K562 (cell line): ENCODE data around the gene SLC2A6. TPM values are rescaled to one million over a fixed set of nuclear protein-coding genes. Genes with fewer than 3 reads are reported as not detected.

Source experiments
- ATAC-seq: fragments of 200-7000 bp; cut with Tn5 transposase; 3 replicates; pipeline ENCODE4 v1.9.1; 2020; ENCODE audit warnings: moderate library complexity
- BruUV-seq: library from RNA; stranded (reverse); fragments of 400-500 nt; replicated peaks from 2 replicates; lab custom pipeline; 2021; lab: Mats Ljungman, UMichigan
- CTCF ChIA-PET: fragments of 300-600 bp; formaldehyde crosslinking; extraction: SDS; loops from one replicate; lab custom pipeline; 2021; ENCODE audit warnings: low intra/inter-chr PET ratio; lab: Yijun Ruan, JAX
- POLR2A ChIA-PET: fragments of 300-600, 350-650 bp; sonication (Branson Sonifier 250); formaldehyde crosslinking; extraction: SDS; loops from one replicate; lab custom pipeline; 2021; ENCODE audit warnings: antibody characterized with exemption, inconsistent platforms; lab: Yijun Ruan, JAX
- DNase-seq, 4 experiments: peaks; one replicate each; pipeline versions ENCODE4 v3.0.0 to v3.0.0-alpha.2; 2011 to 2018; ENCODE audit warnings: low spot score in 3 of 4, mixed read lengths in 3 of 4; ENCODE audit errors: extremely low read depth in 1 of 4
- FAIRE-seq: peaks from 2 replicates; lab custom pipeline; 2011; peaks lifted over from hg19 to GRCh38; lab: Jason Lieb, UNC
- H2AFZ ChIP-seq: 2 replicates; pipeline ENCODE4 v1.6.0; 2011; ENCODE audit warnings: low read depth, low read length, control low read depth, inconsistent platforms
- H3K27ac ChIP-seq: fragments of 200-600 bp; 3 replicates; pipeline ENCODE4 v1.8.0; 2011; ENCODE audit warnings: low read depth, mild to moderate bottlenecking, control low read depth, inconsistent platforms, low read length, moderate library complexity, mixed read lengths; ENCODE audit errors: extremely low read depth
- H3K27me3 ChIP-seq, 2 experiments: fragments of 300-600 bp in 1 of 2; 2 replicates in 1 of 2; 3 replicates in 1 of 2; pipeline versions ENCODE4 v1.6.0 to v1.8.0; 2011; ENCODE audit warnings: inconsistent platforms in 2 of 2, low read length in 2 of 2, mild to moderate bottlenecking in 1 of 2, mixed read lengths in 1 of 2, moderate library complexity in 1 of 2; ENCODE audit not compliant: control insufficient read depth in 2 of 2, insufficient read depth in 2 of 2
- H3K36me3 ChIP-seq: fragments of 300-600 bp; 3 replicates; pipeline ENCODE4 v1.8.0; 2011; ENCODE audit warnings: mild to moderate bottlenecking, low read length, inconsistent platforms; ENCODE audit not compliant: control insufficient read depth, insufficient read depth
- H3K4me1 ChIP-seq, 2 experiments: fragments of 200-600 bp in 1 of 2; replicated peaks in 1 of 2; 2 replicates in 1 of 2; 3 replicates in 1 of 2; pipeline versions ENCODE4 v1.5.1 to v1.8.0; 2011; ENCODE audit warnings: inconsistent platforms in 2 of 2, low read length in 2 of 2, mild to moderate bottlenecking in 1 of 2, mixed read lengths in 1 of 2, moderate library complexity in 1 of 2; ENCODE audit not compliant: control insufficient read depth in 2 of 2, insufficient read depth in 2 of 2
- H3K4me2 ChIP-seq: 2 replicates; pipeline ENCODE4 v1.6.1; 2011; ENCODE audit warnings: low read length, control low read depth, inconsistent platforms, mixed read lengths; ENCODE audit not compliant: insufficient read depth
- H3K4me3 ChIP-seq: fragments of 200-600 bp; sonication (generic), shearing (Covaris generic); 2 replicates; pipeline ENCODE4 v1.5.1; 2016; ENCODE audit warnings: control low read depth, inconsistent platforms
- H3K79me2 ChIP-seq: fragments of 200-600 bp; 3 replicates; pipeline ENCODE4 v1.8.0; 2011; ENCODE audit warnings: low read length, inconsistent platforms; ENCODE audit not compliant: control insufficient read depth, insufficient read depth
- H3K9ac ChIP-seq, 2 experiments: 2 replicates each; pipeline versions ENCODE4 v1.6.0 to v1.6.1; 2011; ENCODE audit warnings: low read depth in 2 of 2, low read length in 2 of 2, control low read depth in 1 of 2, inconsistent platforms in 1 of 2, mild to moderate bottlenecking in 1 of 2, mixed read lengths in 1 of 2; ENCODE audit not compliant: insufficient read depth in 1 of 2
- H3K9me1 ChIP-seq: one replicate; pipeline ENCODE4 v1.6.0; 2011; ENCODE audit warnings: inconsistent platforms, mild to moderate bottlenecking, low read length, moderate library complexity; ENCODE audit not compliant: control insufficient read depth, insufficient read depth
- H3K9me3 ChIP-seq: replicated peaks from 2 replicates; pipeline ENCODE4 v1.5.1; 2011; ENCODE audit warnings: low read depth, low read length, inconsistent platforms; ENCODE audit not compliant: control insufficient read depth, insufficient read depth
- H4K20me1 ChIP-seq: replicated peaks from 2 replicates; pipeline ENCODE4 v1.6.1; 2011; ENCODE audit warnings: low read length, inconsistent platforms, mixed read lengths; ENCODE audit not compliant: control insufficient read depth, insufficient read depth
- C11orf30 ChIP-seq: fragments of 450-650 bp; IDR thresholded peaks from 2 replicates; pipeline ENCODE4 v1.6.1; 2016; ENCODE audit warnings: low read depth, mild to moderate bottlenecking
- CEBPG ChIP-seq, 3 experiments: fragments of 200-800 bp in 1 of 3; sonication (Bioruptor generic) in 1 of 3; sonication (generic) in 1 of 3; formaldehyde crosslinking in 1 of 3; IDR thresholded peaks in 2 of 3; conservative IDR thresholded peaks in 1 of 3; 2 replicates each; pipeline versions ENCODE4 v1.6.1 to v1.8.0; 2016 to 2022; ENCODE audit warnings: missing compliant biosample characterization in 2 of 3, missing genetic modification characterization in 2 of 3, mild to moderate bottlenecking in 1 of 3, missing genetic modification reagents in 1 of 3
- ESRRA ChIP-seq: fragments of 450-650 bp; IDR thresholded peaks from 2 replicates; pipeline ENCODE4 v1.6.1; 2014; ENCODE audit warnings: low read depth, mild to moderate bottlenecking, moderate library complexity, borderline replicate concordance
- HOXB6 ChIP-seq: fragments of 250-450 bp; sonication (Bioruptor Pico); IDR thresholded peaks from 2 replicates; pipeline ENCODE4 v1.5.1; 2022; ENCODE audit warnings: mild to moderate bottlenecking, borderline replicate concordance
- IFI16 ChIP-seq: fragments of 250-450 bp; sonication (Bioruptor Pico); IDR thresholded peaks from 2 replicates; pipeline ENCODE4 v2.1.2; 2022; ENCODE audit warnings: mild to moderate bottlenecking, inconsistent platforms
- POLR2H ChIP-seq: IDR thresholded peaks from 2 replicates; pipeline ENCODE4 v1.6.1; 2016; ENCODE audit warnings: missing genetic modification characterization, low read depth, mild to moderate bottlenecking, control low read depth, missing compliant biosample characterization, moderate library complexity
- WGBS: fragments of 100-300 bp; shearing (Covaris generic); methylation state at CpG from one replicate; pipeline ENCODE4 v1.1.6; 2016; ENCODE audit warnings: low coverage, mixed read lengths; ENCODE audit not compliant: insufficient coverage; ENCODE audit errors: missing lambda C conversion rate; 5-methylcytosine and 5-hydroxymethylcytosine counted together
- in situ Hi-C: fragments of 300-500 bp; cut with MboI; formaldehyde crosslinking; loops from 4 replicates; pipeline ENCODE4 v1.15.0; 2018; ENCODE audit warnings: inconsistent platforms, mixed read lengths
- intact Hi-C: fragments of 100-400 bp; cut with micrococcal nuclease; formaldehyde crosslinking; loops from 2 replicates; pipeline ENCODE4 v1.14.2; 2022
- polyA plus RNA-seq, 8 experiments: library from polyadenylated mRNA; depleted of rRNA in 4 of 8; stranded (reverse) in 5 of 8; unstranded in 3 of 8; fragments of >200 nt; fragmentation: Nextera tagmentation in 2 of 8; fragmentation: Illumina TruSeq in 1 of 8; extraction: Ambion mirVana in 2 of 8; extraction: Trizol in 1 of 8; gene quantifications; 2 replicates each; pipeline versions ENCODE4 v1.2.1 to v1.2.3, GENCODE V29; 2011 to 2014; ENCODE audit warnings: inconsistent platforms in 1 of 8, missing spikeins in 1 of 8
- total RNA-seq, 7 experiments: library from RNA; depleted of rRNA in 6 of 7; stranded (reverse); fragments of >200 nt in 6 of 7; fragmentation: Illumina TruSeq in 2 of 7; extraction: Trizol in 2 of 7; gene quantifications; 2 replicates each; pipeline versions ENCODE4 v1.2.1 to v1.2.3, GENCODE V29; 2011 to 2021; ENCODE audit warnings: low replicate concordance in 1 of 7
- TF ChIP-seq, protein P1 (sequence below): fragments of 250-450 bp; sonication (Bioruptor Pico); IDR thresholded peaks from 2 replicates; pipeline ENCODE4 v1.8.0; 2021; ENCODE audit warnings: mild to moderate bottlenecking, moderate library complexity
- TF ChIP-seq, protein P2 (sequence below): fragments of 450-650 bp; IDR thresholded peaks from 2 replicates; pipeline ENCODE4 v1.6.1; 2016; ENCODE audit warnings: mild to moderate bottlenecking

SLC2A6 gene
- total and polyA plus RNA-seq, 9 of the 15 experiments (the other 6 are each of a cell fraction or from before 2014, with no cell fraction given): 0.04 to 0.38 (median 0.09) TPM; not detected in 3

DNA sequence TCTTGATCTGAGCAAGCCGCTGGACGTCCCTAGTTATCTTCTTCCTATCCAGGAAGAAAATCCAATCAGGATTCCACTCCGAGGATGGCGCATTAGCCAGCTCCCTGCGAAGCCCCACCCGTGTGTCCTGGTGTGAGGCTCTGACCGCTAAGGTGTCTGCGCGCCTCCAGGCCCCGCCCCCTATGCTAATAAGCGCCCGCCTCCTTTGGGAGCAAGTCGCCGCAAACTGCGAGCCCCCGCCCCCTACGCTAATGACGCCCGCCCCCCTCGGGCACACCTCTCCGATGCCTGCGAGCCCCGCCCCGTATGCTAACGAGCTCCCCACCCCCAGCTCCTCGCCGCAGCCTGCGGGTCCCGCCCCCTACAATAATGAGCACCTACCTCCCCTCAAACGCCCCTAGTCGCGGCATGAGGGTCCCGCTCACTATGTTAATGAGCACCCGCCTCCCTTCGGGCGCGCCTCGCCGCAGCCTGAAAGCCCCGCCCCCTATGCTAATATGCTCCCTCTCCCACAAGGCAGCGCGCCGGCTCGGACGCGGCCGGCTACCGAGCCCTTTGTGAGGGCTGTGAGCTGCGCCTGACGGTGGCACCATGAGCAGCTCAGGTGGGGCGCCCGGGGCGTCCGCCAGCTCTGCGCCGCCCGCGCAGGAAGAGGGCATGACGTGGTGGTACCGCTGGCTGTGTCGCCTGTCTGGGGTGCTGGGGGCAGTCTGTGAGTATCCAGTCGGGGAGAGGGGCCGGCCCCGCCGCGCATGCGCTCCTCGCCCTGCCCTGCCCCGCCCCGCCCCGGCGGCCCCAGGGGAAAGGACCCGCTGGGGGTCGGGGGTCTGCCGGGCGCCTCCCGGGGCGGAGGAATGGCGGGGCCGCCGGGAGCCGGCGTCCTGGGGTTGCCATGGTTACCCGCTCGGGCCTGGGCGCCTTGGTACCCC, 19.2 kb downstream of the SLC2A6 start, which contains the start of gene CACFD1 (continued):
- TF ChIP-seq ESRRA: 0 out of 2 replicates have a peak, but pooled peaks have one; percentile 37

- Histone ChIP-seq H4K20me1 (peaks cover 34% of the 10 kb centered on the region), H3K79me2 (no peaks in the 10 kb centered on the region), H3K27me3 (peaks cover 24 to 77% of the 10 kb centered on the region in 2 experiments; a peak in 4 of 5 replicates), H3K4me2 (peak overlapping the region; percentile 90; the same call in 1 of the 2 replicates), H2AFZ (no peak overlapping the region), H3K9me1 (peaks cover 11% of the 10 kb centered on the region), H3K27ac (no peak overlapping the region), H3K9me3 (no peaks in the 10 kb centered on the region), H3K36me3 (no peaks in the 10 kb centered on the region), H3K4me3 (no peak overlapping the region), H3K4me1 (peaks cover 5 to 45% of the 10 kb centered on the region in 2 experiments; a peak in 3 of 5 replicates), H3K9ac (peak overlapping the region in 1 of 2 experiments; percentile 59; a peak in 1 of 4 replicates)
- FAIRE-seq: no peak
- WGBS: 4% methylated on average over 14 of the region's 16 CpGs
- no TSS peak for BruUV-seq
- intact Hi-C loops (no loop called here), in situ Hi-C loops (no loop called here)
- no peak for DNase-seq
- ATAC-seq: no peak
- POLR2A ChIA-PET: interaction anchor here (0.5 to 1.9 kb wide), 6 partner anchors 14 to 108 kb away, joined by 3 to 14 read pairs (median 3); no protein-coding TSS in a partner anchor
- CTCF ChIA-PET: no interaction called here
- TF ChIP-seq CEBPG (CRISPR knock-in tag; IDR thresholded peaks at IDR 0.05) (peak; percentile 34; the same call in 1 of the 2 replicates), CEBPG (tag; conservative IDR thresholded peaks at IDR 0.05 in 1 of 2, IDR thresholded peaks at IDR 0.05 in 1 of 2) (no peak), IFI16 (CRISPR knock-in tag) (no peak), HOXB6 (CRISPR knock-in tag) (no peak), POLR2H (tag) (no peak), C11orf30 (no peak)
- TF ChIP-seq, protein P1, sequence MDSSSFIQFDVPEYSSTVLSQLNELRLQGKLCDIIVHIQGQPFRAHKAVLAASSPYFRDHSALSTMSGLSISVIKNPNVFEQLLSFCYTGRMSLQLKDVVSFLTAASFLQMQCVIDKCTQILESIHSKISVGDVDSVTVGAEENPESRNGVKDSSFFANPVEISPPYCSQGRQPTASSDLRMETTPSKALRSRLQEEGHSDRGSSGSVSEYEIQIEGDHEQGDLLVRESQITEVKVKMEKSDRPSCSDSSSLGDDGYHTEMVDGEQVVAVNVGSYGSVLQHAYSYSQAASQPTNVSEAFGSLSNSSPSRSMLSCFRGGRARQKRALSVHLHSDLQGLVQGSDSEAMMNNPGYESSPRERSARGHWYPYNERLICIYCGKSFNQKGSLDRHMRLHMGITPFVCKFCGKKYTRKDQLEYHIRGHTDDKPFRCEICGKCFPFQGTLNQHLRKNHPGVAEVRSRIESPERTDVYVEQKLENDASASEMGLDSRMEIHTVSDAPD (CRISPR knock-in tag): no peak
- TF ChIP-seq, protein P2, sequence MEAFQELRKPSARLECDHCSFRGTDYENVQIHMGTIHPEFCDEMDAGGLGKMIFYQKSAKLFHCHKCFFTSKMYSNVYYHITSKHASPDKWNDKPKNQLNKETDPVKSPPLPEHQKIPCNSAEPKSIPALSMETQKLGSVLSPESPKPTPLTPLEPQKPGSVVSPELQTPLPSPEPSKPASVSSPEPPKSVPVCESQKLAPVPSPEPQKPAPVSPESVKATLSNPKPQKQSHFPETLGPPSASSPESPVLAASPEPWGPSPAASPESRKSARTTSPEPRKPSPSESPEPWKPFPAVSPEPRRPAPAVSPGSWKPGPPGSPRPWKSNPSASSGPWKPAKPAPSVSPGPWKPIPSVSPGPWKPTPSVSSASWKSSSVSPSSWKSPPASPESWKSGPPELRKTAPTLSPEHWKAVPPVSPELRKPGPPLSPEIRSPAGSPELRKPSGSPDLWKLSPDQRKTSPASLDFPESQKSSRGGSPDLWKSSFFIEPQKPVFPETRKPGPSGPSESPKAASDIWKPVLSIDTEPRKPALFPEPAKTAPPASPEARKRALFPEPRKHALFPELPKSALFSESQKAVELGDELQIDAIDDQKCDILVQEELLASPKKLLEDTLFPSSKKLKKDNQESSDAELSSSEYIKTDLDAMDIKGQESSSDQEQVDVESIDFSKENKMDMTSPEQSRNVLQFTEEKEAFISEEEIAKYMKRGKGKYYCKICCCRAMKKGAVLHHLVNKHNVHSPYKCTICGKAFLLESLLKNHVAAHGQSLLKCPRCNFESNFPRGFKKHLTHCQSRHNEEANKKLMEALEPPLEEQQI: no peak
Measured at GRCh38 chr9:133458643-133459312, 20.1 kb downstream of the SLC2A6 start.
